IPS DF 6.9 (cell line): Measurements from ENCODE around the gene ELP5.
A peak's percentile ranks its signal among the peaks of the same experiment; 100 is the strongest.

ENCODE experiments used
- DNase-seq: peaks from one replicate; pipeline ENCODE4 v3.0.0-alpha.2; 2013; ENCODE audit warnings: low read depth, low spot score
- H3K27ac ChIP-seq: one replicate; pipeline ENCODE4 v1.5.1; 2013; ENCODE audit warnings: low read length, control low read depth
- H3K27me3 ChIP-seq: 2 replicates; pipeline ENCODE4 v1.6.1; 2013; ENCODE audit warnings: mild to moderate bottlenecking, low read length; ENCODE audit not compliant: control insufficient read depth, insufficient read depth
- H3K36me3 ChIP-seq: 2 replicates; pipeline ENCODE4 v1.6.1; 2013; ENCODE audit warnings: low read length; ENCODE audit not compliant: control insufficient read depth, insufficient read depth
- H3K4me1 ChIP-seq: 2 replicates; pipeline ENCODE4 v1.6.1; 2013; ENCODE audit warnings: low read length; ENCODE audit not compliant: control insufficient read depth, insufficient read depth
- H3K4me3 ChIP-seq: 2 replicates; pipeline ENCODE4 v1.5.1; 2013; ENCODE audit warnings: mild to moderate bottlenecking, low read length
- H3K9me3 ChIP-seq: 2 replicates; pipeline ENCODE4 v1.6.1; 2013; ENCODE audit warnings: low read length, inconsistent platforms; ENCODE audit not compliant: control insufficient read depth, insufficient read depth
- WGBS: extraction: QIAGEN DNeasy Blood & Tissue Kit; methylation state at CpG from one replicate; pipeline ENCODE4 v1.1.7; 2013; ENCODE audit warnings: mixed read lengths, missing lambda C conversion rate; ENCODE audit not compliant: insufficient read length, insufficient coverage; 5-methylcytosine and 5-hydroxymethylcytosine counted together

ELP5 gene

GRCh38 chr17:7304179-7304578 lies 52.2 kb downstream of the ELP5 start:
- Histone ChIP-seq H3K4me1 (no peaks in the 10 kb centered on the region), H3K36me3 (no peaks in the 10 kb centered on the region), H3K4me3 (no peak overlapping the region), H3K27ac (no peak overlapping the region), H3K9me3 (no peaks in the 10 kb centered on the region), H3K27me3 (no peaks in the 10 kb centered on the region)
- no peak for DNase-seq
- no CpG with 5 or more reads among the region's 7 CpGs for WGBS

GRCh38 chr17:7306911-7307685 lies 55.1 kb downstream of the ELP5 start, which contains the start of gene EIF5A:
EIF5A (plus strand) TSS chr17:7307628; CDS start chr17:7309636, 2,008 bp downstream.
- Histone ChIP-seq H3K27me3 (no peaks in the 10 kb centered on the region), H3K27ac (no peak within 1 kb of the TSS), H3K4me1 (no peaks in the 10 kb centered on the region), H3K36me3 (peaks cover 22% of the 10 kb centered on the region), H3K4me3 (peak within 1 kb of the TSS; percentile 99), H3K9me3 (no peaks in the 10 kb centered on the region)
- no CpG with 5 or more reads among the region's 64 CpGs for whole genome bisulfite sequencing
- DNase-seq = peak; percentile 99

- no CpG with 5 or more reads among the region's 104 CpGs for WGBS
- H3K27me3 ChIP-seq = no peaks in the 10 kb centered on the region
- no peak overlapping the region for H3K27ac ChIP-seq
- peak overlapping the region; percentile 99 for H3K4me3 ChIP-seq
- H3K4me1 ChIP-seq = no peaks in the 10 kb centered on the region
- H3K36me3 ChIP-seq = peaks cover 27% of the 10 kb centered on the region
- no peak for DNase-seq
- H3K9me3 ChIP-seq = no peaks in the 10 kb centered on the region
These were observed 55.9 kb downstream of the ELP5 start for GRCh38 chr17:7307686-7308624.

GRCh38 chr17:7308625-7309433 lies 56.8 kb downstream of the ELP5 start:
- peak overlapping the region; percentile 99 for H3K4me3 ChIP-seq
- no peak for DNase-seq
- no CpG with 5 or more reads among the region's 14 CpGs for WGBS
- no peaks in the 10 kb centered on the region for H3K4me1 ChIP-seq
- no peaks in the 10 kb centered on the region for H3K9me3 ChIP-seq
- H3K36me3 ChIP-seq = peaks cover 30% of the 10 kb centered on the region
- no peak overlapping the region for H3K27ac ChIP-seq
- H3K27me3 ChIP-seq = no peaks in the 10 kb centered on the region
